GM11168 (cell line): ENCODE results near the gene FNDC7.
"Not testable (repeated sequence)": the region's sequence is repeated elsewhere in the genome, so short reads cannot be mapped to it uniquely, and the experiment has no call there.

Experiments
- in situ Hi-C: fragments of 300-500 bp; cut with MboI; formaldehyde crosslinking; loops from one replicate; pipeline ENCODE4 v1.12.0; 2022; ENCODE audit warnings: low sequenced_read_pairs; ENCODE audit not compliant: unreplicated experiment

The FNDC7 gene

GRCh38 chr1:108712606-108713150 is at the start of gene FNDC7:
Gene FNDC7 (plus strand): TSS chr1:108712908. CDS start chr1:108712934, 26 bp downstream.
- in situ Hi-C loops: no loop called here

GRCh38 chr1:108663074-108663473 is 49.6 kb upstream of the FNDC7 start:
- in situ Hi-C loops: no loop called here

GRCh38 chr1:108664481-108664880 is 48.2 kb upstream of the FNDC7 start:
- in situ Hi-C loops: no loop called here

GRCh38 chr1:108665067-108665466 is 47.6 kb upstream of the FNDC7 start:
- in situ Hi-C loops: no loop called here

GRCh38 chr1:108665771-108666170 is 46.9 kb upstream of the FNDC7 start:
- in situ Hi-C loops: no loop called here

- in situ Hi-C loops: not testable (repeated sequence)
These were observed 45.3 kb upstream of the FNDC7 start for GRCh38 chr1:108667422-108667821.

GRCh38 chr1:108668777-108669176 is 43.9 kb upstream of the FNDC7 start:
- in situ Hi-C loops: no loop called here

- in situ Hi-C loops: no loop called here
These were observed 43.0 kb upstream of the FNDC7 start for GRCh38 chr1:108669679-108670078.

GRCh38 chr1:108670131-108670773 is 42.5 kb upstream of the FNDC7 start:
- in situ Hi-C loops: no loop called here

GRCh38 chr1:108671143-108671542 is 41.6 kb upstream of the FNDC7 start:
- in situ Hi-C loops: no loop called here

- in situ Hi-C loops: no loop called here
These were observed 34.0 kb upstream of the FNDC7 start for GRCh38 chr1:108678706-108679105.

- in situ Hi-C loops: no loop called here
These were observed 33.0 kb upstream of the FNDC7 start for GRCh38 chr1:108679586-108680213.

GRCh38 chr1:108681701-108682100 is 31.0 kb upstream of the FNDC7 start:
- in situ Hi-C loops: not testable (repeated sequence)

GRCh38 chr1:108685529-108685928 is 27.2 kb upstream of the FNDC7 start:
- in situ Hi-C loops: no loop called here

GRCh38 chr1:108686614-108687313 is 25.9 kb upstream of the FNDC7 start:
- in situ Hi-C loops: no loop called here

- in situ Hi-C loops: no loop called here
These were observed 21.4 kb upstream of the FNDC7 start for GRCh38 chr1:108691128-108691941.

- in situ Hi-C loops: no loop called here
These were observed 20.6 kb upstream of the FNDC7 start, which contains the start of gene PRPF38B for GRCh38 chr1:108691942-108692723. Gene PRPF38B (plus strand): TSS chr1:108692310. CDS start chr1:108692592, 282 bp downstream.

- in situ Hi-C loops: no loop called here
These were observed 19.7 kb upstream of the FNDC7 start for GRCh38 chr1:108692724-108693655.
